ENCODE results near the gene CKLF.
A peak's percentile ranks its signal among the peaks of the same experiment; 100 is the strongest.

DNA sequence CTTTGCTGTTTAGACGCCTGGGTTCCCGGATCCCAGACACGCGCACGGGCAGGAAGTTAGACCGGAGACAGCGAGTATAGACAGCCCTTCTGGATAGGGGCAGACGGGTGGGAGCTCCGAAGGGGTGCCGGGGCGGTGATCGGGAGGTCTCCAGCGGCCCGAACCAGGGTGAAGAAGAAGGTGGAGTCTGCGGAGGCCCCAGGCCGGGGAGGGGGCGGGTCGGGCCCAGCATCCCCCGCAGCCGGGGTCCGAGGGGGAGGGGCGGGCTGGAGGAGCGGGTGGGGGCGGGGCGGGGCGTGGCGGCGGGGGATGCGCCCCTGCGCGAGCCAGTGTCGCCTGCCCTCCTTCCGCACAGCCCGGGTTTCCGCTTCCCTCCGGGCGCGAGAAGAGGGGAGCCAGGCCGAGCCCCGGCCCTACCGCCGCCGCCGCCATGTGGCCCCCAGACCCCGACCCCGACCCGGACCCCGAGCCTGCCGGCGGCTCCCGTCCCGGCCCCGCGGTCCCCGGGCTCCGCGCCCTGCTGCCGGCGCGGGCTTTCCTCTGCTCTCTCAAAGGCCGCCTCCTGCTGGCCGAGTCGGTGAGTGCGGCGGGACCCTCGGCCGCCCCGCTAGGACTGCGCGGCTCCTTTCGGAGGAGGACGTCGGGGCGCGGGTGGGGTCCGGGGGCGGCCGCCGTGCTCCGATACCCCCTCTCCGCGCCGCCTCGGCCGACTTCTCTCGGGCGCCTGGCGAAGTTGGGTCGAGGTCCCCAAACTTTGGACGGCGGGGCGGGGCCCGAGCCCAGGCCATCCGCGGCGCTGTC, 52.2 kb downstream of the CKLF start, which contains the start of gene CMTM3:
- TF ChIP-seq, protein P1, sequence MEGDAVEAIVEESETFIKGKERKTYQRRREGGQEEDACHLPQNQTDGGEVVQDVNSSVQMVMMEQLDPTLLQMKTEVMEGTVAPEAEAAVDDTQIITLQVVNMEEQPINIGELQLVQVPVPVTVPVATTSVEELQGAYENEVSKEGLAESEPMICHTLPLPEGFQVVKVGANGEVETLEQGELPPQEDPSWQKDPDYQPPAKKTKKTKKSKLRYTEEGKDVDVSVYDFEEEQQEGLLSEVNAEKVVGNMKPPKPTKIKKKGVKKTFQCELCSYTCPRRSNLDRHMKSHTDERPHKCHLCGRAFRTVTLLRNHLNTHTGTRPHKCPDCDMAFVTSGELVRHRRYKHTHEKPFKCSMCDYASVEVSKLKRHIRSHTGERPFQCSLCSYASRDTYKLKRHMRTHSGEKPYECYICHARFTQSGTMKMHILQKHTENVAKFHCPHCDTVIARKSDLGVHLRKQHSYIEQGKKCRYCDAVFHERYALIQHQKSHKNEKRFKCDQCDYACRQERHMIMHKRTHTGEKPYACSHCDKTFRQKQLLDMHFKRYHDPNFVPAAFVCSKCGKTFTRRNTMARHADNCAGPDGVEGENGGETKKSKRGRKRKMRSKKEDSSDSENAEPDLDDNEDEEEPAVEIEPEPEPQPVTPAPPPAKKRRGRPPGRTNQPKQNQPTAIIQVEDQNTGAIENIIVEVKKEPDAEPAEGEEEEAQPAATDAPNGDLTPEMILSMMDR (IDR thresholded peaks at IDR 0.05), result peak; percentile 60 to 83 (median 66)
- TF ChIP-seq POLR2A (IDR thresholded peaks at IDR 0.05), result no peak
